ENCODE measurements around the gene TSEN15. TPM values are rescaled to one million over a fixed set of nuclear protein-coding genes. Genes with fewer than 3 reads are reported as not detected.

The TSEN15 gene
- polyA plus RNA-seq, 1 donor (not counting 4 experiments of a cell fraction or from before 2014, with no cell fraction given): 46.7 TPM

GRCh38 chr1:184019069-184019468 lies 32.5 kb upstream of the TSEN15 start:
- H3K4me1 ChIP-seq (ENCODE audit: control insufficient read depth, extremely low read depth, insufficient read depth, low read length): peaks cover 4% of the 10 kb centered on the region
- FAIRE-seq: no peak
- no peaks in the 10 kb centered on the region for H3K79me2 ChIP-seq (ENCODE audit: control insufficient read depth, insufficient read depth, low read length)
- H3K27me3 ChIP-seq (ENCODE audit: control insufficient read depth, extremely low read depth, insufficient read depth, low read length): peaks cover 7% of the 10 kb centered on the region
- no peaks in the 10 kb centered on the region for H3K9me3 ChIP-seq (ENCODE audit: control insufficient read depth, low read depth, low read length)
- TF ChIP-seq EZH2 (IDR thresholded peaks at IDR 0.05; ENCODE audit: low read length) (no peak), CTCF (optimal IDR thresholded peaks at IDR 0.05 in 1 of 3, IDR thresholded peaks at IDR 0.05 in 1 of 3, conservative IDR thresholded peaks at IDR 0.05 in 1 of 3; ENCODE audit: extremely low read depth in 1 of 3, insufficient read depth in 2 of 3, low read length in 3 of 3) (no peak)
- H3K4me2 ChIP-seq (ENCODE audit: control insufficient read depth, extremely low read depth, insufficient read depth, low read depth, low read length): no peak overlapping the region
- no peaks in the 10 kb centered on the region for H4K20me1 ChIP-seq (ENCODE audit: control insufficient read depth, extremely low read depth, insufficient read depth, low read length)
- H3K9ac ChIP-seq (ENCODE audit: control insufficient read depth, extremely low read depth, insufficient read depth, low read length): no peak overlapping the region
- H3K36me3 ChIP-seq (ENCODE audit: control insufficient read depth in 2 of 2, extremely low read depth in 1 of 2, insufficient read depth in 2 of 2, low read length in 2 of 2): no peaks in the 10 kb centered on the region
- dilution Hi-C loops (cut with MboI; ENCODE audit: extremely low pct_ligation_motif_present, low sequenced_read_pairs): no loop called here
- DNase-seq (ENCODE audit: low read depth, low spot score): no peak
- H3K4me3 ChIP-seq (ENCODE audit: control insufficient read depth in 2 of 3, extremely low read depth in 1 of 3, insufficient read depth in 2 of 3, low read depth in 1 of 3, low read length in 3 of 3): no peak overlapping the region
- H2AFZ ChIP-seq (ENCODE audit: control insufficient read depth, low read length): no peak overlapping the region
- no peaks in the 10 kb centered on the region for H3K9me1 ChIP-seq (ENCODE audit: control insufficient read depth, extremely low read depth, insufficient read depth, low read length)
- no peak overlapping the region for H3K27ac ChIP-seq (ENCODE audit: control insufficient read depth, insufficient read depth, low read length)

GRCh38 chr1:184019506-184019905 lies 32.0 kb upstream of the TSEN15 start:
- dilution Hi-C loops (cut with MboI; ENCODE audit: extremely low pct_ligation_motif_present, low sequenced_read_pairs): no loop called here
- Histone ChIP-seq H3K4me1 (ENCODE audit: control insufficient read depth, extremely low read depth, insufficient read depth, low read length) (peaks cover 4% of the 10 kb centered on the region), H3K36me3 (ENCODE audit: control insufficient read depth in 2 of 2, extremely low read depth in 1 of 2, insufficient read depth in 2 of 2, low read length in 2 of 2) (no peaks in the 10 kb centered on the region), H2AFZ (ENCODE audit: control insufficient read depth, low read length) (no peak overlapping the region), H3K4me3 (ENCODE audit: control insufficient read depth in 2 of 3, extremely low read depth in 1 of 3, insufficient read depth in 2 of 3, low read depth in 1 of 3, low read length in 3 of 3) (no peak overlapping the region), H4K20me1 (ENCODE audit: control insufficient read depth, extremely low read depth, insufficient read depth, low read length) (no peaks in the 10 kb centered on the region), H3K4me2 (ENCODE audit: control insufficient read depth, extremely low read depth, insufficient read depth, low read depth, low read length) (no peak overlapping the region), H3K27me3 (ENCODE audit: control insufficient read depth, extremely low read depth, insufficient read depth, low read length) (peaks cover 7% of the 10 kb centered on the region), H3K9me3 (ENCODE audit: control insufficient read depth, low read depth, low read length) (no peaks in the 10 kb centered on the region), H3K9ac (ENCODE audit: control insufficient read depth, extremely low read depth, insufficient read depth, low read length) (no peak overlapping the region), H3K27ac (ENCODE audit: control insufficient read depth, insufficient read depth, low read length) (no peak overlapping the region), H3K9me1 (ENCODE audit: control insufficient read depth, extremely low read depth, insufficient read depth, low read length) (no peaks in the 10 kb centered on the region), H3K79me2 (ENCODE audit: control insufficient read depth, insufficient read depth, low read length) (no peaks in the 10 kb centered on the region)
- DNase-seq (ENCODE audit: low read depth, low spot score) (no peak), FAIRE-seq (no peak)
- no peak for TF ChIP-seq CTCF (optimal IDR thresholded peaks at IDR 0.05 in 1 of 3, IDR thresholded peaks at IDR 0.05 in 1 of 3, conservative IDR thresholded peaks at IDR 0.05 in 1 of 3; ENCODE audit: extremely low read depth in 1 of 3, insufficient read depth in 2 of 3, low read length in 3 of 3)
- no peak for TF ChIP-seq EZH2 (IDR thresholded peaks at IDR 0.05; ENCODE audit: low read length)

All from keratinocyte (primary cell).